Activated CD4-positive, alpha-beta T cell treated with anti-CD3 and anti-CD28 coated beads, Interleukin-2, amount 50 U/mL, for 48 hours (primary cell): ENCODE data around the gene ZNF148.
A peak's percentile ranks its signal among the peaks of the same experiment; 100 is the strongest.

Source experiments
- DNase-seq, 2 experiments: peaks; one replicate each; pipeline ENCODE4 v3.0.0-alpha.2; 2020

Gene ZNF148

DNA sequence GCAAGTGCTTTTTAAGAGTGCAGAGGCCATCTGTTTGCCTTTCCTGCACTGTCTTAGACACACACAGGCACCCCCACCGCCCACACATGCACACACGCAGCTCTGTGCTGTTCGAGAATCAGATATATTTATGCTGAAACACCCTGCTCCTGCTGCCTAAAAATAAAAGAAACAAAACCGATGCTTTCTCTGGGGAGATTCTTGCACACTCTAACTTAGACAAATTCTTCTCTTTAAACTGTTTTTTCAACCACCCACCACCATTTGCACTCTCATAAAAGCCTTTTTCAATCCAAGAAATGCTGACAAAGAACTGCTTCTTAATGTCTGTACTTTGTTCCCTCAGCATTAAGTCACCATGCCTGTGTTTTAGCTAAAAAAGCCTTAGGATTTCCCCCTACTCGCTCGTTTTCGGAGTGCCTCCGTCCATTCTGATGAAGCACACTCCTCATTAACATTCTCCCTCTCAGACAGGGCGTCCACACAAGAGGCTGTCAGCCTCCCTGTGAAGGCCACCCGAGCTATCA lies 188.8 kb downstream of the ZNF148 start:
- DNase-seq: peak in 1 of 2 experiments; percentile 25

DNA sequence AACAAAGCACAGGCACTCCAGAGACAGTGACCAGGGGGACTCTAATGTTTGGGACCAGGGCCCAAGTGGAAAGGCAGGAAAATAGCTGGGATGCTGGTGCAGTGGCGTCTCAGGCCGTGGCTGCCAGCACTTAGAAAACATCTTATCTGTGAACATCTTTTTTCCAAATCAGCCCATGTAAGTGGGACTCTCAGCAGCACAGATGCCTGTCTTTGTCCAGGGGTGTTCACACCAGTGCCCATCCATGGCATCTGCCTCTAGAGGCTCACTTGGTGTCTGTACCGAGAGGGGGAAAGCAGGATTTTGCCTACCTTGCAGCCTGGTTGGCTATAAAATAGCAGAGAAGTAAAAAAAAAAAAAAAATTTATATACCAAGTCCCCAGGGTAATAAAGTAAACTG lies 189.3 kb downstream of the ZNF148 start:
- no peak for DNase-seq

DNA sequence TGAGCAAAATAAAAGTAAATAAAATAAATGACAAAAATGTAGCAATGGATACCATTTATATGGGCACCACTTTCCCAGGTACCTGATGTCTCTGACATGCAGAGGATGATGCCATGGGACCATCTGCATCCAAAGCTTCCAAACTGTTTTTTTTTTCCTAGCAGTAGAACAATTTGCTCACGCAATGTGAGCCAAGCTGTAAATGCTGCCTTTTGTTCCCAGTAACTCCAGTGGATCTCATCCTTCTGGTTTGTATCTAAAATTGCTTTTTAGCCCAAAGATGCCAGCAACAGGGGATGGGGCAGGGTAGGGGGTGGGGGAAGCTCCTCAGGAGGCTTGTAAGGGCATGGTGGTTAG lies 195.3 kb downstream of the ZNF148 start:
- DNase-seq: no peak

DNA sequence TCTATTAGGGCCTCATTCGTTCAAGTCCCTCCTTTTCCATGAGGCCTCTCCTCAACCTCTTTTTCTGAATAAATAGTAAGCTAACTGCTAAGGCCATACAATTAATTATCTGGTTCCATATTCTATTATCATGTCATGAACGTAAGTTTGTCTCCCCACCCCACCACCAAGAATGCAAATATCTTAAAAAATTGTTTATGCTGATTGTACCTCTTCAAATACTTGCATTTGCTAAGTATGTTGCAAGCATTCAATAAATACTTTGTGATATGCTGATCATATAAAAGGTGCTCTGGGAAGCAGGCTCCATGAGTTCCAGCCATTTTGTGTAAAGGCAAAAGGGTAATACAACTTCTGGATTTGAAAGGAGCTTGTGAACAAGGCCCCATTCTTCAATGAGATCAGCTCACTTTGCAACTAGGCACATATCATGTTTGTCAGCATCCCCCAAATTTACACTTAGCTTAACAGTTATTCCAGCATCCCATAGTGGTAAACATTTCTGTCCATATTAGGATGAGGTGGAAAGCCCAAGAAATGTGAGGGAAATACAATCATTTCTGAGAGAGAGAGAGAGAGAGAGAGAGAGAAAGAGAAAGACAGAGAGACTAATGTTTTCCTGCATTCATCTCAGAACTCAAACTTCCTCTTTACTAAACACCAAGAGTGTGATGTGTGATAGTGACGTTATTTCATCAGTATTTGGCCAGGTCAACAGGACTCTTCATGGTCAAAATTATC lies 195.8 kb downstream of the ZNF148 start:
- DNase-seq: no peak

DNA sequence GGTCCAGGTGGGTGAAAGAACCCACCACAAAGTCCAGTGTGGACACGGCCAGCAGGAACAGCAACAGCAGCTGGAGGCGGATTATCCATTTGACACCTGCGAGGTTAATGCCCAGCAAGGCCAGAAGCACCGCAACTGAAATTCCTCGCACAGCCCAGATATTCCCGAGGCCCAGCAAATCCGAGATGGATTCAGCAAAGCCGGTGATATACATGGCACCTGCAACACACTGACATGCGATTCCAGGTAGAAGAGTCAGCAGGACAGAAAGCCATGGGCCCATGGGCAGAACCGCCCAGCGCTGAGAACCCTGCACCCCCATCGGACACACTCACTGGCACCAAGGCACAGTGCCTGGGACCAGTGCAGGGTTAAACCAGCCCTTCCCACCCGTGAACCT lies 197.4 kb downstream of the ZNF148 start:
- DNase-seq: no peak
